ENCODE measurements around the gene CCDC92. TPM values are rescaled to one million over a fixed set of nuclear protein-coding genes. Genes with fewer than 3 reads are reported as not detected.

CCDC92 gene
- polyA plus RNA-seq, 1 donor from 2014 or later, result 11.3 TPM

DNA sequence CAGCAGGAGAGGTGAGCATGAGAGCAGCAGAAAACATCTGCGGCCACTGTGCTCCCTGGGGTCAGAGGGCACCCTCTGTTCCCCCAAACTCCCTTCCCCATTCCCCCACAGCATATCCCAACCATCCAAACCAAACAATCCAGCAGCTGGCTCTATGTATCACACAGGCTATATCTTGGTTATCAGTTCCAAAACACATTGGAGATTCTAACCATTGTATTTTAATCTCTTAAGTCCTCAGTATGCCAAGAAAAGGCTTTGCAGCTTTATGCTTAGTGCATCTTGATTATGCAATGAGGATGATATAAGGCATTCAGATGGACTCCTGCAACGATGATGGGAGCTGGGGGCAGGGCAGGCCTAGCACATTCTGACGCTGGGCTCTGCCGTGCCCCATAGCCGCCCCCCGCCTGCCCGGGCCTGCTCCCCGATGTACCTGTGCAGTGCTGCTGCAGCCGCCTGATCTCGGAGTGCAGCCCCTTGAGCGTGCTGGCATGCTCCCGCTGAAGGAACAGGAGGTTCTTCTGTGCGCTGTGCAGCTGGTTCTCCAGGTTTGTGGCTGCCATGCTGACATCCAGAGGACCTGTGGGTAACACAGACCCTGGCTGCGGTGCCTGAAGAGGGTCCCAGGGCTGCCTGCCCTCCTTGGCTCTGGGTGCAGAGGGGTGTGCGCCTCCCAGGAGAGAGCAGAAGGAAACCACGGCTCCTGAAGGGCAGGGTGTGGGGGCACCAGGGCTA is 29.6 kb downstream of the CCDC92 start:
- no peak overlapping the region for H3K4me3 ChIP-seq (ENCODE audit: low read length)
- no peaks in the 10 kb centered on the region for H3K9me2 ChIP-seq (ENCODE audit: insufficient read depth, low read length)
- H3K27me3 ChIP-seq (ENCODE audit: insufficient read depth, low read depth, low read length), result no peaks in the 10 kb centered on the region
- no peaks in the 10 kb centered on the region for H3F3A ChIP-seq (ENCODE audit: insufficient read depth, low read length, poor library complexity, severe bottlenecking)
- H2AFZ ChIP-seq (ENCODE audit: low read depth, low read length), result no peak overlapping the region
- TF ChIP-seq, protein P1, sequence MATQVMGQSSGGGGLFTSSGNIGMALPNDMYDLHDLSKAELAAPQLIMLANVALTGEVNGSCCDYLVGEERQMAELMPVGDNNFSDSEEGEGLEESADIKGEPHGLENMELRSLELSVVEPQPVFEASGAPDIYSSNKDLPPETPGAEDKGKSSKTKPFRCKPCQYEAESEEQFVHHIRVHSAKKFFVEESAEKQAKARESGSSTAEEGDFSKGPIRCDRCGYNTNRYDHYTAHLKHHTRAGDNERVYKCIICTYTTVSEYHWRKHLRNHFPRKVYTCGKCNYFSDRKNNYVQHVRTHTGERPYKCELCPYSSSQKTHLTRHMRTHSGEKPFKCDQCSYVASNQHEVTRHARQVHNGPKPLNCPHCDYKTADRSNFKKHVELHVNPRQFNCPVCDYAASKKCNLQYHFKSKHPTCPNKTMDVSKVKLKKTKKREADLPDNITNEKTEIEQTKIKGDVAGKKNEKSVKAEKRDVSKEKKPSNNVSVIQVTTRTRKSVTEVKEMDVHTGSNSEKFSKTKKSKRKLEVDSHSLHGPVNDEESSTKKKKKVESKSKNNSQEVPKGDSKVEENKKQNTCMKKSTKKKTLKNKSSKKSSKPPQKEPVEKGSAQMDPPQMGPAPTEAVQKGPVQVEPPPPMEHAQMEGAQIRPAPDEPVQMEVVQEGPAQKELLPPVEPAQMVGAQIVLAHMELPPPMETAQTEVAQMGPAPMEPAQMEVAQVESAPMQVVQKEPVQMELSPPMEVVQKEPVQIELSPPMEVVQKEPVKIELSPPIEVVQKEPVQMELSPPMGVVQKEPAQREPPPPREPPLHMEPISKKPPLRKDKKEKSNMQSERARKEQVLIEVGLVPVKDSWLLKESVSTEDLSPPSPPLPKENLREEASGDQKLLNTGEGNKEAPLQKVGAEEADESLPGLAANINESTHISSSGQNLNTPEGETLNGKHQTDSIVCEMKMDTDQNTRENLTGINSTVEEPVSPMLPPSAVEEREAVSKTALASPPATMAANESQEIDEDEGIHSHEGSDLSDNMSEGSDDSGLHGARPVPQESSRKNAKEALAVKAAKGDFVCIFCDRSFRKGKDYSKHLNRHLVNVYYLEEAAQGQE (IDR thresholded peaks at IDR 0.05; ENCODE audit: borderline replicate concordance), result no peak
- TF ChIP-seq EZH2 (IDR thresholded peaks at IDR 0.05; ENCODE audit: borderline replicate concordance, insufficient read depth, low read length, poor library complexity, severe bottlenecking) (no peak), POLR2AphosphoS5 (IDR thresholded peaks at IDR 0.05) (no peak), MXI1 (conservative IDR thresholded peaks at IDR 0.05; ENCODE audit: poor library complexity, severe bottlenecking) (no peak), TAF1 (IDR thresholded peaks at IDR 0.05; ENCODE audit: low read depth) (no peak), RAD21 (conservative IDR thresholded peaks at IDR 0.05) (no peak), EP300 (conservative IDR thresholded peaks at IDR 0.05; ENCODE audit: poor library complexity, severe bottlenecking) (no peak), SMC3 (conservative IDR thresholded peaks at IDR 0.05; ENCODE audit: poor library complexity) (no peak)
- TF ChIP-seq, protein P2, sequence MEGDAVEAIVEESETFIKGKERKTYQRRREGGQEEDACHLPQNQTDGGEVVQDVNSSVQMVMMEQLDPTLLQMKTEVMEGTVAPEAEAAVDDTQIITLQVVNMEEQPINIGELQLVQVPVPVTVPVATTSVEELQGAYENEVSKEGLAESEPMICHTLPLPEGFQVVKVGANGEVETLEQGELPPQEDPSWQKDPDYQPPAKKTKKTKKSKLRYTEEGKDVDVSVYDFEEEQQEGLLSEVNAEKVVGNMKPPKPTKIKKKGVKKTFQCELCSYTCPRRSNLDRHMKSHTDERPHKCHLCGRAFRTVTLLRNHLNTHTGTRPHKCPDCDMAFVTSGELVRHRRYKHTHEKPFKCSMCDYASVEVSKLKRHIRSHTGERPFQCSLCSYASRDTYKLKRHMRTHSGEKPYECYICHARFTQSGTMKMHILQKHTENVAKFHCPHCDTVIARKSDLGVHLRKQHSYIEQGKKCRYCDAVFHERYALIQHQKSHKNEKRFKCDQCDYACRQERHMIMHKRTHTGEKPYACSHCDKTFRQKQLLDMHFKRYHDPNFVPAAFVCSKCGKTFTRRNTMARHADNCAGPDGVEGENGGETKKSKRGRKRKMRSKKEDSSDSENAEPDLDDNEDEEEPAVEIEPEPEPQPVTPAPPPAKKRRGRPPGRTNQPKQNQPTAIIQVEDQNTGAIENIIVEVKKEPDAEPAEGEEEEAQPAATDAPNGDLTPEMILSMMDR (IDR thresholded peaks at IDR 0.05; ENCODE audit: poor library complexity, severe bottlenecking), result no peak
- H3K79me2 ChIP-seq (replicated peaks; ENCODE audit: insufficient read depth, low read length), result no peaks in the 10 kb centered on the region
- H3K4me2 ChIP-seq (ENCODE audit: low read length), result no peak overlapping the region
- no peak overlapping the region for H3K27ac ChIP-seq (ENCODE audit: low read length)
- no peaks in the 10 kb centered on the region for H3K9me3 ChIP-seq (ENCODE audit: low read length)
- no peaks in the 10 kb centered on the region for H3K36me3 ChIP-seq (ENCODE audit: insufficient read depth, low read length)
- no peaks in the 10 kb centered on the region for H4K20me1 ChIP-seq (ENCODE audit: insufficient read depth)
- no peak overlapping the region for H3K9ac ChIP-seq (ENCODE audit: low read length)

DNA sequence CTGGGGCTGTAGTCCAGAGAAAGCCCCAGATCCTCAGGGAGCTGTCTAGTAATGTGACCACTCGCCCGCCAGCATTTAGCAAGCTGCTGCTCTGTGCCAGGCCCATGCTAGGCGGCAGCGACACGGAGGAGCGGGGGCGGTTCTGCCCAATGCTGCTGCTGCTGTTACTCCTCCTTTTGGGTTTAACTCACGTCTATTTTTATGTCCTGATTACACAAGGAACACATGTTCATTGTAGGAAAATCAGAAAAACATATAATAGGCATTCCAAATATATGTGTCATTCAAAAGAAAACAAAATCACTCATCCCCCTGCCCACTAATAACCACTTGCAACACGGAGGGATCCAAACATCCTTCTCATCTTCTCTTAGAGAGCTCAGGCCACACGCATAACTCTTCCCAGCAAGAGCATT is 30.4 kb downstream of the CCDC92 start:
- H3K4me3 ChIP-seq (ENCODE audit: low read length), result no peak overlapping the region
- H3F3A ChIP-seq (ENCODE audit: insufficient read depth, low read length, poor library complexity, severe bottlenecking), result no peaks in the 10 kb centered on the region
- no peaks in the 10 kb centered on the region for H3K9me3 ChIP-seq (ENCODE audit: low read length)
- no peak overlapping the region for H3K4me2 ChIP-seq (ENCODE audit: low read length)
- no peak for TF ChIP-seq MXI1 (conservative IDR thresholded peaks at IDR 0.05; ENCODE audit: poor library complexity, severe bottlenecking)
- no peak for TF ChIP-seq EP300 (conservative IDR thresholded peaks at IDR 0.05; ENCODE audit: poor library complexity, severe bottlenecking)
- no peak for TF ChIP-seq EZH2 (IDR thresholded peaks at IDR 0.05; ENCODE audit: borderline replicate concordance, insufficient read depth, low read length, poor library complexity, severe bottlenecking)
- TF ChIP-seq, protein P1 (IDR thresholded peaks at IDR 0.05; ENCODE audit: borderline replicate concordance), result no peak
- TF ChIP-seq TAF1 (IDR thresholded peaks at IDR 0.05; ENCODE audit: low read depth), result no peak
- TF ChIP-seq, protein P2 (IDR thresholded peaks at IDR 0.05; ENCODE audit: poor library complexity, severe bottlenecking), result no peak
- TF ChIP-seq POLR2AphosphoS5 (IDR thresholded peaks at IDR 0.05), result no peak
- no peak overlapping the region for H3K27ac ChIP-seq (ENCODE audit: low read length)
- H2AFZ ChIP-seq (ENCODE audit: low read depth, low read length), result no peak overlapping the region
- H3K9ac ChIP-seq (ENCODE audit: low read length), result no peak overlapping the region
- H3K9me2 ChIP-seq (ENCODE audit: insufficient read depth, low read length), result no peaks in the 10 kb centered on the region
- no peaks in the 10 kb centered on the region for H3K79me2 ChIP-seq (replicated peaks; ENCODE audit: insufficient read depth, low read length)
- no peaks in the 10 kb centered on the region for H3K27me3 ChIP-seq (ENCODE audit: insufficient read depth, low read depth, low read length)
- no peaks in the 10 kb centered on the region for H3K36me3 ChIP-seq (ENCODE audit: insufficient read depth, low read length)
- no peaks in the 10 kb centered on the region for H4K20me1 ChIP-seq (ENCODE audit: insufficient read depth)
